Endothelial cell of umbilical vein (primary cell): ENCODE data around the gene KRT12.

Experiments used
- EZH2 ChIP-seq: IDR thresholded peaks from 2 replicates; pipeline ENCODE4 v1.6.1; 2012; ENCODE audit warnings: borderline replicate concordance, low read depth, mild to moderate bottlenecking, moderate library complexity, low read length, inconsistent platforms; ENCODE audit not compliant: severe bottlenecking
- GATA2 ChIP-seq: IDR thresholded peaks from 2 replicates; pipeline ENCODE4 v1.7.0; 2011; ENCODE audit warnings: low read depth, mild to moderate bottlenecking, moderate library complexity, mixed read lengths, low read length; ENCODE audit not compliant: insufficient read length, insufficient read depth
- POLR2A ChIP-seq: IDR thresholded peaks from 2 replicates; pipeline ENCODE4 v1.6.1; 2012; ENCODE audit warnings: low read depth, mild to moderate bottlenecking, control low read depth, low read length
- POLR2AphosphoS5 ChIP-seq: IDR thresholded peaks from 2 replicates; pipeline ENCODE4 v1.6.1; 2012; ENCODE audit warnings: low read depth, mild to moderate bottlenecking, control low read depth, low read length, moderate library complexity; ENCODE audit not compliant: insufficient read depth
- TF ChIP-seq, protein P1 (sequence below), 2 donors: IDR thresholded peaks; 1 replicate in 1 of 2; 2 replicates in 1 of 2; pipeline ENCODE4 v1.5.1; 2011; ENCODE audit warnings: low read length in 2 of 2, mild to moderate bottlenecking in 2 of 2, moderate library complexity in 2 of 2, control low read depth in 1 of 2, inconsistent platforms in 1 of 2, low read depth in 1 of 2; ENCODE audit not compliant: insufficient read depth in 1 of 2; ENCODE audit errors: extremely low read depth in 1 of 2

DNA sequence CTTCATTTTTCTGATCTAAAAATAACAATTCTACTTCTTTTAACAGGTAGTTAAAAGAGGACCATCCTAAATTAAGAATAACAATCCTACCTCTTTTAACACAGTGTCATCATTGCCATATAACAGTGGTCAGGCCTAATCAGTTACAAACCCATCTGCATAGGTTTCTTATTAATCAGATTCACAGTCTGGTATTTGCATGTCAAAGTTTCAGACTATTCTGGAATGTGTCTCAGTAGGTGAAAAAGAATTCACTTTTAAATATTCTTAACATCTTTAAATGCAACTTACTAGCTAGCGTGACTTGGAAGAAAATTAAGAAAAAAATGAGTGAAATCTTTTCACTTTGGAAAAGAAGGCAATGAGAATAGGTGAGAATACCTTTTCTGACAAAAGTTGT, 6.8 kb upstream of the KRT12 start:
- TF ChIP-seq, protein P1, sequence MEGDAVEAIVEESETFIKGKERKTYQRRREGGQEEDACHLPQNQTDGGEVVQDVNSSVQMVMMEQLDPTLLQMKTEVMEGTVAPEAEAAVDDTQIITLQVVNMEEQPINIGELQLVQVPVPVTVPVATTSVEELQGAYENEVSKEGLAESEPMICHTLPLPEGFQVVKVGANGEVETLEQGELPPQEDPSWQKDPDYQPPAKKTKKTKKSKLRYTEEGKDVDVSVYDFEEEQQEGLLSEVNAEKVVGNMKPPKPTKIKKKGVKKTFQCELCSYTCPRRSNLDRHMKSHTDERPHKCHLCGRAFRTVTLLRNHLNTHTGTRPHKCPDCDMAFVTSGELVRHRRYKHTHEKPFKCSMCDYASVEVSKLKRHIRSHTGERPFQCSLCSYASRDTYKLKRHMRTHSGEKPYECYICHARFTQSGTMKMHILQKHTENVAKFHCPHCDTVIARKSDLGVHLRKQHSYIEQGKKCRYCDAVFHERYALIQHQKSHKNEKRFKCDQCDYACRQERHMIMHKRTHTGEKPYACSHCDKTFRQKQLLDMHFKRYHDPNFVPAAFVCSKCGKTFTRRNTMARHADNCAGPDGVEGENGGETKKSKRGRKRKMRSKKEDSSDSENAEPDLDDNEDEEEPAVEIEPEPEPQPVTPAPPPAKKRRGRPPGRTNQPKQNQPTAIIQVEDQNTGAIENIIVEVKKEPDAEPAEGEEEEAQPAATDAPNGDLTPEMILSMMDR (IDR thresholded peaks at IDR 0.05; ENCODE audit: extremely low read depth in 1 of 2, insufficient read depth in 1 of 2, low read depth in 1 of 2, low read length in 2 of 2): no peak
- no peak for TF ChIP-seq GATA2
- TF ChIP-seq EZH2: no peak
- no peak for TF ChIP-seq POLR2A
- no peak for TF ChIP-seq POLR2AphosphoS5
